Measurements from ENCODE around the gene FLNB. TPM values are rescaled to one million over a fixed set of nuclear protein-coding genes. Genes with fewer than 3 reads are reported as not detected.

FLNB gene
- total RNA-seq, 2 experiments from 2014 or later, result 33.3 to 37.9 TPM

DNA sequence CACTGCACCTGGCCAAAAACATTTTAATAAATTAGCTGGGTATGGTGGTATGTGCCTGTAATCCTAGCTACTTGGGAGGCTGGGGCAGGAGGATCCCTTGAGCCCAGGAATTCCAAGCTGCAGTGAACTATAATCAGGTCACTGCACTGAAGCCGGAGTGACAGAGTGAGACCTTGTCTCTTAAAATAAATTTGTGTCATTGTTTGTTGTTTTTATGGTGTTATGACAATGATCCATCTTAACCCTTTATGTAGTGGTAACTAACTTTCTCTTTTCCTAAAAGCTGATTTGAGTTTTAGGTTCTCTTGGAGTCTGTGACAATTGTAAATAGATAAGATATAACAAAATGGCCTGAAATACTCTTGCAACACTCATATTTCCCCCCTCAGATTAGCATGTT lies 20.7 kb downstream of the FLNB start:
- Mint-ChIP-seq H3K27me3 (no peaks in the 10 kb centered on the region), H3K27ac (no peak overlapping the region), H3K36me3 (ENCODE audit: low read depth) (peaks cover 6% of the 10 kb centered on the region), H3K4me1 (peaks cover 38% of the 10 kb centered on the region), H3K4me3 (no peak overlapping the region), H3K9me3 (no peaks in the 10 kb centered on the region)
- no peak for DNase-seq
- ChIA-PET CTCF (interaction anchor here (1.0 kb wide), 1 partner anchor 13 kb away, joined by 3 read pairs; no protein-coding TSS in a partner anchor), POLR2A (interaction anchor here (0.8 to 2.3 kb wide), 2 partner anchors 9 to 20 kb away, joined by 3 to 6 read pairs; partner anchors contain the start of gene FLNB)

DNA sequence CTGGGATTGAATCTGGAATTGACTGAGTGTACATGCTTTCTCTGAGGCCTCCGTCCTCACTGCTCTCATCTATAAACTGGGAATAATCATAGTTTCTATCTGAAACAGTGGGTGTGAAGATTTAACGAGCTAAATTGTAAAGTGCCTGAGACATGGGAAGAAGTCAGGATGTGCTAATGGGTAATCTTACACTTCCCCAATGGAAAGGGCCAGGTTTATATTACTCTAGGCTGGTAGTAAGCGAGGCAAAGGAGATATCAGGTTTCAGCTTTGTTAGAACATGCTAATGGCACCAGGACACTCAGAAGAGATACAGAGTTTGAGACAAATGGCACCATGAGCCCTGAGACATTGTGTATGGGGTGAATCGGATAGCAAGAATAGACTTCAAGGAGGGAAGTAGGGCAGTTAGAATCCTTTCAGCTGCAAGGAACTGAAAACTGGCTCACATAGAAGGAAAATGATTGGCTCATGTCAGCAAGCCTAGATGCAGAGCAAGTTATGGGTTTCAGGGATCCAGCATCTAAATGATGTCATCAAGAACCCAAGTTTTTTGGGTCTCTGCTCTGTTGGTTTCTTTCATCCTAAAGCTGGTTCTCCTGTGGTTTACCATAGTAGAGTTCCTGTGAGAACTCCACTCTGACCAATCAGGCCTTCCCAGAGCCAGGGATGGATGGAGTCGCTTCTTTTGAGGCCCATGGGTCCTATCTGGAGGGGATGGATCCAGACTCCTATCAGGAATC lies 21.8 kb downstream of the FLNB start:
- Mint-ChIP-seq H3K4me1 (peaks cover 42% of the 10 kb centered on the region), H3K36me3 (ENCODE audit: low read depth) (peaks cover 6% of the 10 kb centered on the region), H3K27ac (no peak overlapping the region), H3K4me3 (no peak overlapping the region), H3K27me3 (no peaks in the 10 kb centered on the region), H3K9me3 (no peaks in the 10 kb centered on the region)
- ChIA-PET POLR2A (interaction anchor here (2.3 kb wide), 1 partner anchor 10 kb away, joined by 6 read pairs; no protein-coding TSS in a partner anchor), CTCF (interaction anchor here (0.7 to 1.0 kb wide), 2 partner anchors 12 to 611 kb away, joined by 3 to 6 read pairs; no protein-coding TSS in a partner anchor)
- no peak for DNase-seq

- ChIA-PET CTCF (interaction anchor here (1.5 kb wide), 2 partner anchors 9 to 21 kb away, joined by 3 read pairs; no protein-coding TSS in a partner anchor), POLR2A (interaction anchor here (0.6 to 1.5 kb wide), 2 partner anchors 9 to 12 kb away, joined by 4 to 7 read pairs; no protein-coding TSS in a partner anchor)
- Mint-ChIP-seq H3K27me3 (no peaks in the 10 kb centered on the region), H3K4me1 (peaks cover 51% of the 10 kb centered on the region), H3K36me3 (ENCODE audit: low read depth) (peaks cover 6% of the 10 kb centered on the region), H3K4me3 (no peak overlapping the region), H3K9me3 (no peaks in the 10 kb centered on the region), H3K27ac (no peak overlapping the region)
- DNase-seq, result no peak
These were observed 24.0 kb downstream of the FLNB start for GRCh38 chr3:58032186-58032585.

- H3K27ac Mint-ChIP-seq, result peak overlapping the region; percentile 77
- H3K4me3 Mint-ChIP-seq, result peak overlapping the region; percentile 9
- peaks cover 51% of the 10 kb centered on the region for H3K4me1 Mint-ChIP-seq
- peak; percentile 43 for DNase-seq
- no peaks in the 10 kb centered on the region for H3K9me3 Mint-ChIP-seq
- ChIA-PET CTCF (interaction anchor here (1.0 to 2.9 kb wide), 6 partner anchors 12 to 143 kb away, joined by 3 to 15 read pairs (median 6); partner anchors contain the start of gene FLNB), POLR2A (interaction anchor here (0.9 to 3.1 kb wide), 4 partner anchors 9 to 45 kb away, joined by 3 to 20 read pairs (median 4); no protein-coding TSS in a partner anchor)
- peaks cover 4% of the 10 kb centered on the region for H3K36me3 Mint-ChIP-seq (ENCODE audit: low read depth)
- H3K27me3 Mint-ChIP-seq, result no peaks in the 10 kb centered on the region
These were observed 26.7 kb downstream of the FLNB start for GRCh38 chr3:58034738-58035523.

DNA sequence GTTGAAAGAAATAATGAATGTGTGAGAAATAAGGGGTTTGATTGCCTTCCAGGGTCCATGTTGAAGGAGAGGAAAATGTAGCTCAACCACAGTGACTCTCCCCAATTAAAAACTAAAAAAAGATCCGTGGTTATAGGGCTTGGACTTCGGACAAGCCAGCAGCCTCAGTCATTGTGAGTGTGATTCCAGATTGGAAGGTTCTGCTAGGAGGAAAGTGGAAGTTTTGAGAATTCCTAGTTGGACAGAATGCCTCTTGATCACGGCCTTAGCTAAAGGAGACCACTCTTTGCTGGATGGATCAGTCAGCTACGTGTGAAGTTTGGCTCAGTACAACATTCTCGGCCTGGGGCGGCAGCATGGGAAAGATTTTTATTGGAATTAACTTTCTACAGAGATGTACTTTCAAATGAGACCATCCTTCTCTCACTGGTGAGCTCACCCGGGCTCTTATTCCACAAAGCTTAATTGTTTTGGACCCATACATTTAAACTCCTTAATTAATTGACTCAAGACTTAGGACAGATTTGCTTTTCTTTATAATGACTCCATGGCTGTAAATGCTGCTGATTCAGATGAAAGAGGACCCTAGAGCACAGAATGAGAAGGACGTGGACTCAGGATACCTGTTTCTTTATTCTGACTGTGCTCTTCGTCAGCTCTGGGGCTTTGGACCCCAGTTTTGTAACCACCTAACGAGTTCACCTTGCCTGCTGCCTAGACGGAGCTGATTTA lies 27.5 kb downstream of the FLNB start:
- ChIA-PET CTCF (interaction anchor here (1.0 to 2.9 kb wide), 6 partner anchors 10 to 142 kb away, joined by 3 to 15 read pairs (median 6); partner anchors contain the start of gene FLNB), POLR2A (interaction anchor here (1.1 to 3.1 kb wide), 4 partner anchors 12 to 44 kb away, joined by 4 to 20 read pairs (median 4); partner anchors contain the start of gene FLNB)
- H3K4me3 Mint-ChIP-seq, result peak overlapping the region; percentile 9
- H3K36me3 Mint-ChIP-seq (ENCODE audit: low read depth), result peaks cover 4% of the 10 kb centered on the region
- no peak for DNase-seq
- H3K4me1 Mint-ChIP-seq, result peaks cover 52% of the 10 kb centered on the region
- no peaks in the 10 kb centered on the region for H3K27me3 Mint-ChIP-seq
- peak overlapping the region; percentile 77 for H3K27ac Mint-ChIP-seq
- H3K9me3 Mint-ChIP-seq, result no peaks in the 10 kb centered on the region

DNA sequence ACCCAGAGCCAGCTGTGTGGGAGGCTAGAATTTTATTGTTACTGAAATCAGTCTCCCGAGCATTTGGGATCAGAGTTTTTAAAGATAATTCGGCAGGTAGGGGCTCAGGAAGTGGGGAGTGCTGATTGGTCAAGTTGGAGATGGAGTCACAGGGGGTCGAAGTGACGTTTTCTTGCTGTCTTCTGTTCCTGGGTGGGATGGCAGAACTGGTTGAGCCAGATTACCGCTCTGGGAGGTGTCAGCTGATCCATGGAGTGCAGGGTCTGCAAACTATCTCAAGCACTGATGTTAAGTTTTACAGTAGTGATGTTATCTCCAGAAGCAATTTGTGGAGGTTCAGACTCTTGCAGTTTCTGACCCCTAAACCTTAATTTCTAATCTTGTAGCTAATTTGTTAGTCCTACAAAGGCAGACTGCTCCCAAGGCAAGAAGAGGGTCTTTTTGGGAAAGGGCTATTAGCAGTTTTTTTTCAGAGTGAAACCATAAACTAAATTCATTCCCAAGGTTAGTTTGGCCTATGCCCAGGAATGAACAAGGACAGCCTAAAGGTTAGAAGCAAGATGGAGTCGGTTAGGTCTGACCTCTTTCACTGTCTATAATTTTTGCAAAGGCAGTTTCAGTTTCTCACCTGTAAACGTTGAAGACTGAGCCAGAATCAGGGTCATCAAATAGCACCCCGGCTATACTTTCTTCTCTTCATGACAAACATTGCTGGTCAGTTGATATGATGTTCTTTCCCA lies 28.2 kb downstream of the FLNB start:
- ChIA-PET CTCF (interaction anchor here (1.0 to 2.9 kb wide), 3 partner anchors 10 to 131 kb away, joined by 3 to 15 read pairs (median 7); partner anchors contain the start of gene FLNB), POLR2A (interaction anchor here (1.1 to 3.1 kb wide), 4 partner anchors 13 to 43 kb away, joined by 4 to 20 read pairs (median 4); partner anchors contain the start of gene FLNB)
- no peak for DNase-seq
- Mint-ChIP-seq H3K36me3 (ENCODE audit: low read depth) (peaks cover 4% of the 10 kb centered on the region), H3K4me3 (no peak overlapping the region), H3K4me1 (peaks cover 60% of the 10 kb centered on the region), H3K27ac (no peak overlapping the region), H3K27me3 (no peaks in the 10 kb centered on the region), H3K9me3 (no peaks in the 10 kb centered on the region)

DNA sequence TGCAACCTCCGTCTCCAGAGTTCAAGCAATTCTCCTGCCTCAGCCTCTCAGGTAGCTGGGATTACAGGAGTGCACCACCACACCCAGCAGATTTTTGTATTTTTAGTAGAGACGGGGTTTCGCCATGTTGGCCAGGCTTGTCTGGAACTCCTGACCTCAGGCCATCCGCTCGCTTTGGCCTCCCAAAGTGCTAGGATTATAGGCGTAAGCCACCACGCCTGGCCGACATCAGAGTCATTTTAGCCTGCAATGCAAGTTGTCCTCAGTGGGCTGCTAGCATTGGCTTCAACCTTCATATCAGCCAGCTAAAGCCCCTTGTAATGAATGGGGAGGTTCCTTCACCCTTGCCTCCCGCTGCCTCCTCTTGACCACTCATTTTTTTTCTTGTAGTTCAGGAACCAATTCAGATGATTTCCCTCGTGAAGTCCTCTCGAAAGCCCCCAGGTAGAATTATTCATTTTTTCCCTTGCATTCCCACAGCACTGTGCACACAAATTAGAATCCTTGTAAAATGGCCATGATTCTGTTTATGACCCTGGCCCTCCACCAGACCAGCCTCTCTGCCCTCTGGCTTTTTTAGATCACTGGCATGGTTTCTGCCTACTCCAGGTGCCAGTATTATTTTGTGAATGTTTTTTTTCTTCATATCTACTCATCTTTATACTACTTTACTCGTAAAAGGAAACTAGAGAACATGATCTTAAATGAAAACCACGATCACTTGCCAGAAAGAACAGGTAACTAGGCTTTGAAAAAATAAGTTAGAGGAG lies 29.1 kb downstream of the FLNB start:
- POLR2A ChIA-PET, result interaction anchor here (1.2 kb wide), 1 partner anchor 28 kb away, joined by 4 read pairs; the partner anchor contains the start of gene FLNB
- H3K27me3 Mint-ChIP-seq, result no peaks in the 10 kb centered on the region
- peaks cover 4% of the 10 kb centered on the region for H3K36me3 Mint-ChIP-seq (ENCODE audit: low read depth)
- H3K27ac Mint-ChIP-seq, result no peak overlapping the region
- CTCF ChIA-PET, result interaction anchor here (1.5 to 2.9 kb wide), 2 partner anchors 29 to 30 kb away, joined by 4 to 15 read pairs; partner anchors contain the start of gene FLNB
- no peak overlapping the region for H3K4me3 Mint-ChIP-seq
- no peaks in the 10 kb centered on the region for H3K9me3 Mint-ChIP-seq
- peaks cover 67% of the 10 kb centered on the region for H3K4me1 Mint-ChIP-seq
- no peak for DNase-seq

DNA sequence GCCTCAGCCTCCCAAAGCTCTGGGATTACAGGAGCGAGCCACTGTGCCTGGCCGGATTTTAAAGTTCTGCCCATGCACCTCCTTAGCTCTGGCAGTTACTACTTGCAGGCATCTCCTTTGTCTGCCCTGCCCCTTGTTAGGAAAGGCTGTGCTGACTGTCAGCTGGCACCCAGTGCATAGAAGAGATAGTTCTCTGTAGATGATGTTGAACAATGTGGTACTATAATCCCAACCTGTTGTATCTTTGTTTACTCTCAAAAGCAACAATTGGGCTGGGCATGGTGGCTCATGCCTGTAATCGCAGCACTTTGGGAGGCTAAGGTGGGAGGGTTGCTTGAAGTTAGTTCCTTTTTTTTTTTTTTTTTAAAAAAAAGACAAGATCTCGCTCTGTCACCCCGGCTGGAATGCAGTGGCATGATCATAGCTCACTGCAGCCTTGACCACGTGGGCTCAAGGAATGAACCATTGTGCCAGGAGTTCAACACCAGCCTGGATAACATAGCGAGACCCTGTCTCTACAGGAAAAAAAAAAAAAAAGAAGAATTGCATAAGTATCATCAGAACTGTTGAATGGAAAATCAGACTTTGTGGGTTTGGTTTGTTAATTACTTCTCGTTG lies 30.6 kb downstream of the FLNB start:
- H3K4me1 Mint-ChIP-seq, result peaks cover 71% of the 10 kb centered on the region
- no peaks in the 10 kb centered on the region for H3K27me3 Mint-ChIP-seq
- no peaks in the 10 kb centered on the region for H3K9me3 Mint-ChIP-seq
- no peak overlapping the region for H3K27ac Mint-ChIP-seq
- peaks cover 4% of the 10 kb centered on the region for H3K36me3 Mint-ChIP-seq (ENCODE audit: low read depth)
- CTCF ChIA-PET, result interaction anchor here (1.5 kb wide), 2 partner anchors 31 to 174 kb away, joined by 3 to 4 read pairs; no protein-coding TSS in a partner anchor
- POLR2A ChIA-PET, result interaction anchor here (1.1 kb wide), 1 partner anchor 12 kb away, joined by 4 read pairs; no protein-coding TSS in a partner anchor
- no peak for DNase-seq
- no peak overlapping the region for H3K4me3 Mint-ChIP-seq

- DNase-seq, result no peak
- Mint-ChIP-seq H3K4me3 (no peak overlapping the region), H3K27ac (no peak overlapping the region), H3K36me3 (ENCODE audit: low read depth) (peaks cover 4% of the 10 kb centered on the region), H3K9me3 (no peaks in the 10 kb centered on the region), H3K4me1 (peaks cover 65% of the 10 kb centered on the region), H3K27me3 (no peaks in the 10 kb centered on the region)
- ChIA-PET CTCF (interaction anchor here (1.5 kb wide), 1 partner anchor 173 kb away, joined by 3 read pairs; no protein-coding TSS in a partner anchor), POLR2A (no interaction called here)
These were observed 31.4 kb downstream of the FLNB start for GRCh38 chr3:58039601-58040000.

GRCh38 chr3:58041182-58041825 lies 33.1 kb downstream of the FLNB start:
- no peaks in the 10 kb centered on the region for H3K27me3 Mint-ChIP-seq
- peaks cover 48% of the 10 kb centered on the region for H3K4me1 Mint-ChIP-seq
- H3K36me3 Mint-ChIP-seq (ENCODE audit: low read depth), result peaks cover 4% of the 10 kb centered on the region
- no peak overlapping the region for H3K4me3 Mint-ChIP-seq
- H3K9me3 Mint-ChIP-seq, result no peaks in the 10 kb centered on the region
- ChIA-PET POLR2A (interaction anchor here (0.7 kb wide), 1 partner anchor 10 kb away, joined by 3 read pairs; no protein-coding TSS in a partner anchor), CTCF (interaction anchor here (1.0 to 1.3 kb wide), 3 partner anchors 12 to 33 kb away, joined by 3 to 7 read pairs (median 3); partner anchors contain the start of gene FLNB)
- no peak overlapping the region for H3K27ac Mint-ChIP-seq
- DNase-seq, result no peak
